ENCODE results near the gene PIK3R2. TPM values are rescaled to one million over a fixed set of nuclear protein-coding genes. Genes with fewer than 3 reads are reported as not detected.

The PIK3R2 gene
- total and polyA plus RNA-seq, 2 of the 13 experiments (the other 11 are each of a cell fraction or from before 2014, with no cell fraction given): 18.6 to 25.3 TPM

GRCh38 chr19:18152817-18153555, at the start of gene PIK3R2 (continued):
- TF ChIP-seq, protein P1, sequence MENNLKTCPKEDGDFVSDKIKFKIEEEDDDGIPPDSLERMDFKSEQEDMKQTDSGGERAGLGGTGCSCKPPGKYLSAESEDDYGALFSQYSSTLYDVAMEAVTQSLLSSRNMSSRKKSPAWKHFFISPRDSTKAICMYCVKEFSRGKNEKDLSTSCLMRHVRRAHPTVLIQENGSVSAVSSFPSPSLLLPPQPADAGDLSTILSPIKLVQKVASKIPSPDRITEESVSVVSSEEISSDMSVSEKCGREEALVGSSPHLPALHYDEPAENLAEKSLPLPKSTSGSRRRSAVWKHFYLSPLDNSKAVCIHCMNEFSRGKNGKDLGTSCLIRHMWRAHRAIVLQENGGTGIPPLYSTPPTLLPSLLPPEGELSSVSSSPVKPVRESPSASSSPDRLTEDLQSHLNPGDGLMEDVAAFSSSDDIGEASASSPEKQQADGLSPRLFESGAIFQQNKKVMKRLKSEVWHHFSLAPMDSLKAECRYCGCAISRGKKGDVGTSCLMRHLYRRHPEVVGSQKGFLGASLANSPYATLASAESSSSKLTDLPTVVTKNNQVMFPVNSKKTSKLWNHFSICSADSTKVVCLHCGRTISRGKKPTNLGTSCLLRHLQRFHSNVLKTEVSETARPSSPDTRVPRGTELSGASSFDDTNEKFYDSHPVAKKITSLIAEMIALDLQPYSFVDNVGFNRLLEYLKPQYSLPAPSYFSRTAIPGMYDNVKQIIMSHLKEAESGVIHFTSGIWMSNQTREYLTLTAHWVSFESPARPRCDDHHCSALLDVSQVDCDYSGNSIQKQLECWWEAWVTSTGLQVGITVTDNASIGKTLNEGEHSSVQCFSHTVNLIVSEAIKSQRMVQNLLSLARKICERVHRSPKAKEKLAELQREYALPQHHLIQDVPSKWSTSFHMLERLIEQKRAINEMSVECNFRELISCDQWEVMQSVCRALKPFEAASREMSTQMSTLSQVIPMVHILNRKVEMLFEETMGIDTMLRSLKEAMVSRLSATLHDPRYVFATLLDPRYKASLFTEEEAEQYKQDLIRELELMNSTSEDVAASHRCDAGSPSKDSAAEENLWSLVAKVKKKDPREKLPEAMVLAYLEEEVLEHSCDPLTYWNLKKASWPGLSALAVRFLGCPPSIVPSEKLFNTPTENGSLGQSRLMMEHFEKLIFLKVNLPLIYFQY (CRISPR knock-in tag; IDR thresholded peaks at IDR 0.05; ENCODE audit: borderline replicate concordance): peak; percentile 90; the same call in 1 of the 2 replicates
- peak; percentile 6; the same call in 1 of the 2 replicates for TF ChIP-seq ZNF770 (CRISPR knock-in tag; IDR thresholded peaks at IDR 0.05)
- TF ChIP-seq KLF11 (CRISPR knock-in tag; IDR thresholded peaks at IDR 0.05): no peak
- TF ChIP-seq ZNF260 (CRISPR knock-in tag; IDR thresholded peaks at IDR 0.05; ENCODE audit: borderline replicate concordance, low read depth): no peak
- peak; percentile 89 for TF ChIP-seq HNF4G (IDR thresholded peaks at IDR 0.05; ENCODE audit: borderline replicate concordance, low read depth, low read length)
- TF ChIP-seq HNF4G (CRISPR knock-in tag; IDR thresholded peaks at IDR 0.05; ENCODE audit: borderline replicate concordance, low read depth): no peak
- TF ChIP-seq U2AF2 (IDR thresholded peaks at IDR 0.05; ENCODE audit: low read depth, low read length): no peak
- TF ChIP-seq TFDP2 (CRISPR knock-in tag; IDR thresholded peaks at IDR 0.05): peak; percentile 23; the same call in 1 of the 2 replicates
- no peak for TF ChIP-seq ZNF230 (CRISPR knock-in tag; IDR thresholded peaks at IDR 0.05)
- TF ChIP-seq MNT (IDR thresholded peaks at IDR 0.05): no peak
- TF ChIP-seq JUND (CRISPR knock-in tag; IDR thresholded peaks at IDR 0.05): 0 out of 2 replicates have a peak, but pooled peaks have one; percentile 30
- TF ChIP-seq SRSF4 (IDR thresholded peaks at IDR 0.05; ENCODE audit: low read depth, low read length, poor library complexity, severe bottlenecking): no peak
- TF ChIP-seq ELF1 (CRISPR knock-in tag; IDR thresholded peaks at IDR 0.05): no peak; the same call in none of the 2 replicates
- peak; percentile 67; the same call in 1 of the 2 replicates for TF ChIP-seq POLR2AphosphoS5 (IDR thresholded peaks at IDR 0.05; ENCODE audit: low read depth, low read length)
- TF ChIP-seq ZC3H13 (CRISPR knock-in tag; IDR thresholded peaks at IDR 0.05): no peak
- TF ChIP-seq NFATC3 (CRISPR knock-in tag; IDR thresholded peaks at IDR 0.05): no peak
- no peak for TF ChIP-seq MIER2 (CRISPR knock-in tag; IDR thresholded peaks at IDR 0.05)
- no peak for TF ChIP-seq SRY (CRISPR knock-in tag; IDR thresholded peaks at IDR 0.05)
